ENCODE measurements around the gene SAXO1.

DNA sequence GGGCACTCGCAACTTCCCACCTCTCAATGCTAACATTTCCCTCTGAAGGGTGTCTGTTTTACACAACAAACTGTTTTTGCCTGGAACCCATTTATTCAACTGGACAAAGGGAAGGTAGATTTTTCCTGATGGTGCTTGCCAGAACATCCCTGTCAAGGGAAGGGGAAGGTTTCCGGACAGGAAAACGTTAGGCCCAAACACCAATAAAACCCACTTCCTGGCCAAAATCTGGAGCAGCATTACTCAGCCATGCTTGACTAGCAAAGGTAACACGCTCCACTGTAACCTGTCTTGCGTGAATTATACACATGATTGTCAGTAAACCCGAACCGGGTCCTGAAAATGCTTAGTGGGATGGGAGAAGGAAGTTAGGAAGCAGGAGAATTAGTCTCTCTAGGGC lies 90.2 kb downstream of the SAXO1 start:
- TF ChIP-seq POLR2A (IDR thresholded peaks at IDR 0.05; ENCODE audit: low read depth, low read length) (no peak), POLR2AphosphoS5 (IDR thresholded peaks at IDR 0.05; ENCODE audit: low read depth, low read length) (no peak), TAF1 (IDR thresholded peaks at IDR 0.05; ENCODE audit: low read depth, low read length) (no peak), SPI1 (IDR thresholded peaks at IDR 0.05; ENCODE audit: low read depth, low read length) (no peak)

All from GM12891 (cell line).